Testis (tissue), 3 donors: ENCODE results near the gene CPXM2. TPM values are rescaled to one million over a fixed set of nuclear protein-coding genes. Genes with fewer than 3 reads are reported as not detected.

Experiments used
- DNase-seq: peaks from one replicate; pipeline ENCODE4 v3.0.0-alpha.2; 2019
- H3K27ac ChIP-seq, 2 donors: fragments of 200-600 bp; sonication (generic); one replicate each; pipeline ENCODE4 v1.5.1; 2019
- H3K27me3 ChIP-seq: fragments of 200-600 bp; sonication (generic); one replicate; pipeline ENCODE4 v1.5.1; 2019
- H3K36me3 ChIP-seq: fragments of 200-600 bp; sonication (generic); one replicate; pipeline ENCODE4 v1.5.1; 2017; ENCODE audit warnings: low read depth; ENCODE audit errors: missing control alignments
- H3K4me1 ChIP-seq: fragments of 200-600 bp; sonication (generic); one replicate; pipeline ENCODE4 v1.5.1; 2019
- H3K4me3 ChIP-seq, 2 donors: fragments of 200-600 bp; sonication (generic); one replicate each; pipeline ENCODE4 v1.5.1; 2017 to 2019
- H3K9me3 ChIP-seq: fragments of 200-600 bp; sonication (generic); one replicate; pipeline ENCODE4 v1.5.1; 2017
- POLR2A ChIP-seq: fragments of 450-650 bp; IDR thresholded peaks from one replicate; pipeline ENCODE4 v1.6.1; 2017; ENCODE audit warnings: antibody characterized with exemption, mild to moderate bottlenecking, moderate library complexity
- WGBS, 2 donors: methylation state at CpG; one replicate each; pipeline ENCODE4 v1.1.5; 2018; 5-methylcytosine and 5-hydroxymethylcytosine counted together
- intact Hi-C: fragments of 100-400 bp; cut with DNase I; formaldehyde crosslinking; loops from one replicate; pipeline ENCODE4 v1.15.1; 2023; ENCODE audit warnings: low total_unique reads
- polyA plus RNA-seq: library from polyadenylated mRNA; stranded (reverse); fragments of 350-450 nt; fragmentation: Illumina TruSeq; extraction: RNeasy Lipid Tissue Mini Kit (QIAGEN cat#74804); gene quantifications from one replicate; pipeline ENCODE4 v1.2.3, GENCODE V29; 2014; ENCODE audit warnings: low read depth, low replicate concordance; ENCODE audit not compliant: insufficient read depth
- total RNA-seq, 2 donors: library from RNA; depleted of rRNA; stranded (reverse); fragments of >200 nt; gene quantifications; one replicate each; pipeline ENCODE4 v1.2.3, GENCODE V29; 2016
- TF ChIP-seq, protein P1 (sequence below), 3 experiments: fragments of 450-650 bp in 2 of 3; fragments of 200-600 bp in 1 of 3; sonication (generic) in 1 of 3; IDR thresholded peaks; one replicate each; pipeline ENCODE4 v1.5.1; 2016 to 2019; ENCODE audit warnings: antibody characterized with exemption in 3 of 3, mild to moderate bottlenecking in 2 of 3, moderate library complexity in 1 of 3

The CPXM2 gene
- total and polyA plus RNA-seq, 3 donors from 2014 or later = 16.0 to 40.0 (median 17.5) TPM

DNA sequence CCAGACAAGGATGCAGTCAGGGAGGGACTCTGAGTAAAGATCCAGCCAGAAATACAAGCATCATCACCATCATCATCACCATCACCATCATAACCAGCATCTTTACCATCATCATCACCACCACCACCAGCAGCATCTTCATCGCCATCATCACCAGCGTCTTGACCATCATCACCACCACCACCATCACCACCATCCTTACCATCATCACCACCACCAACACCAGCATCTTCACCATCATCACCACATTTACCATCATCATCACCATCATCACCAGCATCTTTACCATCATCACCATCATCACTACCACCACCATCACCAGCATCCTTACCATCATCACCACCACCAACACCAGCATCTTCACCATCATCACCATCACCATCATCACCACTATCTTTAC lies 44.1 kb upstream of the CPXM2 start:
- Histone ChIP-seq H3K9me3 (no peaks in the 10 kb centered on the region), H3K4me1 (no peaks in the 10 kb centered on the region), H3K4me3 (no peak overlapping the region), H3K36me3 (no peaks in the 10 kb centered on the region), H3K27ac (no peak overlapping the region), H3K27me3 (no peaks in the 10 kb centered on the region)
- intact Hi-C loops = no loop called here
- DNase-seq = no peak
- TF ChIP-seq, protein P1, sequence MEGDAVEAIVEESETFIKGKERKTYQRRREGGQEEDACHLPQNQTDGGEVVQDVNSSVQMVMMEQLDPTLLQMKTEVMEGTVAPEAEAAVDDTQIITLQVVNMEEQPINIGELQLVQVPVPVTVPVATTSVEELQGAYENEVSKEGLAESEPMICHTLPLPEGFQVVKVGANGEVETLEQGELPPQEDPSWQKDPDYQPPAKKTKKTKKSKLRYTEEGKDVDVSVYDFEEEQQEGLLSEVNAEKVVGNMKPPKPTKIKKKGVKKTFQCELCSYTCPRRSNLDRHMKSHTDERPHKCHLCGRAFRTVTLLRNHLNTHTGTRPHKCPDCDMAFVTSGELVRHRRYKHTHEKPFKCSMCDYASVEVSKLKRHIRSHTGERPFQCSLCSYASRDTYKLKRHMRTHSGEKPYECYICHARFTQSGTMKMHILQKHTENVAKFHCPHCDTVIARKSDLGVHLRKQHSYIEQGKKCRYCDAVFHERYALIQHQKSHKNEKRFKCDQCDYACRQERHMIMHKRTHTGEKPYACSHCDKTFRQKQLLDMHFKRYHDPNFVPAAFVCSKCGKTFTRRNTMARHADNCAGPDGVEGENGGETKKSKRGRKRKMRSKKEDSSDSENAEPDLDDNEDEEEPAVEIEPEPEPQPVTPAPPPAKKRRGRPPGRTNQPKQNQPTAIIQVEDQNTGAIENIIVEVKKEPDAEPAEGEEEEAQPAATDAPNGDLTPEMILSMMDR (IDR thresholded peaks at IDR 0.05) = no peak
- TF ChIP-seq POLR2A = no peak
- WGBS, 2 donors = 94 to 98% methylated on average over 2 of the region's 2 CpGs

DNA sequence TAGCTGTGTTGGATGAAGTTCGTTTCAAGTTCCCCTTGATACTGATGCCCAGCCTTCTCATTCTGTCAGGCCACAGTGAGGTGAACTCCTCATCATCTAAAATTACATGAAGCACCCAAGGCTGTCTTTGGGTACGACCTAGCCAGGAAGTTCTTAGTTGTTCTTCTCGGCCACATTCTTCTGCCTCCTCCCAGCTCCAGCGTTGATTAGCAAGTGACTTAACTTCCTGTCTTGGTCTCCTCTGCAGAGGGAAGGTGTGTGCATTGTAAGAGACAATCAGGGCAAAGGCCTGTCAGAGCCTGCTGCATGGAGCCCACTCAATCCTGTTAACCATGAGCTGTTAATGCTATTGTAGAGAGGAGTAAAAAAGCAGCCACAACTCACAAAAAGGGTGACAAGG lies 43.2 kb upstream of the CPXM2 start:
- no peak for TF ChIP-seq POLR2A
- TF ChIP-seq, protein P1 (IDR thresholded peaks at IDR 0.05) = no peak
- H3K9me3 ChIP-seq = no peaks in the 10 kb centered on the region
- no peaks in the 10 kb centered on the region for H3K4me1 ChIP-seq
- no peak overlapping the region for H3K27ac ChIP-seq
- intact Hi-C loops = no loop called here
- no peaks in the 10 kb centered on the region for H3K36me3 ChIP-seq
- WGBS, 2 donors = 71 to 85% methylated on average over 4 of the region's 4 CpGs
- DNase-seq = no peak
- no peaks in the 10 kb centered on the region for H3K27me3 ChIP-seq
- no peak overlapping the region for H3K4me3 ChIP-seq

DNA sequence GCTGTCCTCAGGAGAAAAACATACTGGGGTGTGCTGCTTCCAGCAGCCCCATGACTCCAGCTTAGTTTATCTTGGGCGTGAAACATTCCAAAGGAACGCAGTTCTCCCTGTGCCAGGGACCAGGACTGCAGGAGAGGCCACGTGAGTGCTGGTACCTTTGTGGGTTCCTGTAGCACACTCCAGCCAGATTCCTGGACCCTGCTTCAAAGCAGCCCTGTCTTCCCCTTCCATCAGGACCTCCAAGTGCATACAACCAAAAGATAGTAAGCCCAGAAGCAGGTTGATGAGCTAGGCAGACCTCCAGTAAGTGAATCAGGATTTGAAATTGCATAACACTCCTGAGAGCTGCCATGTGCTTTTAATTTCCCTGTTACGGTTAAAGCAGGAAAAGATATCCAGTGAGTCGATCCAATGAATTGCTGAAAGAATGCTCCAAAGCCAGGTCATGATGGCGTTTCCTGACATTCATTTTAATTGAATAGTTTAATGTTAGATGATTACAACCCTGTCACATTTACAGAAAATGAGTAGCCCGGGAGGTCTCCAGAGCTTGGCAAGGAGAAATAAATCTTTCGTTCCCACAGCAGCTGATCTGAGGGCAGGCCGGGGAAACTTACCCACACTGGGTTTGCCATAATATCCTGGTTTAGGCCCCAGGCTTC lies 38.9 kb upstream of the CPXM2 start:
- DNase-seq = peak; percentile 32
- Histone ChIP-seq H3K4me3 (no peak overlapping the region), H3K36me3 (no peaks in the 10 kb centered on the region), H3K4me1 (no peaks in the 10 kb centered on the region), H3K27me3 (no peaks in the 10 kb centered on the region), H3K9me3 (no peaks in the 10 kb centered on the region), H3K27ac (peak overlapping the region in 1 of 2 donors; percentile 15)
- intact Hi-C loops = no loop called here
- TF ChIP-seq POLR2A = no peak
- TF ChIP-seq, protein P1 (IDR thresholded peaks at IDR 0.05) = no peak
- 64 to 67% methylated on average over 9 of the region's 9 CpGs for WGBS, 2 donors

DNA sequence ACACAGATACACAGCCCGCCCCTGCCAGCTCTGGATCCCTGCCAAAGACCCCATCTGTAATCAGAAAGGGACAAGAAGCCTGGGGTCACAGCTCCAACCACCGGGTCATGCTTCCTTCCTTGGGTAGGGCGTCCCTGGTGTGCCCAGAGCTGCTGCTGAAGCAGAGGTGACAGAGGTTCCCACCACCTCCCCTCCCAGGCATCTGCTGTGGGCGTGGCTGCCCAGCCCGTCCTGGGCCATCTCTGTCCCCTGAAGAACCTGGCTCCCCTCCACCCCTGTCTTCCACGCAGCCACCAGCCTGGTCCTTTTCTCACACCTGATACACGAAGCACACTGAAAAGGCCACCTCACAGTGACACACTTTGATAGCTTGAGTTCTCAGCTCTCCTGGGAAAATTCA lies 38.2 kb upstream of the CPXM2 start:
- Histone ChIP-seq H3K9me3 (no peaks in the 10 kb centered on the region), H3K4me3 (no peak overlapping the region), H3K4me1 (no peaks in the 10 kb centered on the region), H3K27me3 (no peaks in the 10 kb centered on the region), H3K36me3 (no peaks in the 10 kb centered on the region), H3K27ac (peak overlapping the region in 1 of 2 donors; percentile 15)
- intact Hi-C loops = no loop called here
- no peak for DNase-seq
- no peak for TF ChIP-seq POLR2A
- 76 to 79% methylated on average over 4 to 7 of the region's 7 CpGs for WGBS, 2 donors

DNA sequence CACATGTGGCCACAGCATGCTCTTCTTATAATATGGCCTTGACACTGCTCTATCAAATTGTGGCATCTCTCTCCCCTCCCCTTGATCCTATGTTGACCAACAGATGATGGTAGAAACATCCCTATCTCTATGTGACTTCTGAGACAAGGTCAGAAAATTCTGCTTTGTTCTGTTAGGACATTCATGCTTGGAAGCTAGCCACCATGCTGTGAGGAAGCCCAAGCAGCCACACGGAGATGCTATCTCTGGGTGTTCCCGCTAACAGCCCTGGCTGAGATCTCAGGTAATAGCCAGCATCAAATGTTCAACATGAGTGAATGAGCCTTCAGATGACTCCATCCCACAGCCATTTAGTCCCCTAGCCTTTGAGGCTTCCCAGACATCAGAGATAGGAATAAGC lies 36.8 kb upstream of the CPXM2 start:
- no peaks in the 10 kb centered on the region for H3K36me3 ChIP-seq
- no peaks in the 10 kb centered on the region for H3K4me1 ChIP-seq
- intact Hi-C loops = no loop called here
- H3K27ac ChIP-seq = no peak overlapping the region
- no peak overlapping the region for H3K4me3 ChIP-seq
- no peak for DNase-seq
- H3K27me3 ChIP-seq = no peaks in the 10 kb centered on the region
- TF ChIP-seq POLR2A = no peak
- TF ChIP-seq, protein P1 (IDR thresholded peaks at IDR 0.05) = no peak
- no peaks in the 10 kb centered on the region for H3K9me3 ChIP-seq
- 75 to 98% methylated on average over 2 of the region's 2 CpGs for WGBS, 2 donors
